22Rv1 (cell line): ENCODE results near the gene RAB9A.

Source experiments
- ZFX ChIP-seq: fragments of 450-650 bp; IDR thresholded peaks from 2 replicates; pipeline ENCODE4 v1.6.1; 2017; ENCODE audit warnings: antibody characterized with exemption, borderline replicate concordance
- TF ChIP-seq, protein P1 (sequence below): fragments of 450-650 bp; IDR thresholded peaks from 2 replicates; pipeline ENCODE4 v1.5.1; 2017; ENCODE audit warnings: mild to moderate bottlenecking

DNA sequence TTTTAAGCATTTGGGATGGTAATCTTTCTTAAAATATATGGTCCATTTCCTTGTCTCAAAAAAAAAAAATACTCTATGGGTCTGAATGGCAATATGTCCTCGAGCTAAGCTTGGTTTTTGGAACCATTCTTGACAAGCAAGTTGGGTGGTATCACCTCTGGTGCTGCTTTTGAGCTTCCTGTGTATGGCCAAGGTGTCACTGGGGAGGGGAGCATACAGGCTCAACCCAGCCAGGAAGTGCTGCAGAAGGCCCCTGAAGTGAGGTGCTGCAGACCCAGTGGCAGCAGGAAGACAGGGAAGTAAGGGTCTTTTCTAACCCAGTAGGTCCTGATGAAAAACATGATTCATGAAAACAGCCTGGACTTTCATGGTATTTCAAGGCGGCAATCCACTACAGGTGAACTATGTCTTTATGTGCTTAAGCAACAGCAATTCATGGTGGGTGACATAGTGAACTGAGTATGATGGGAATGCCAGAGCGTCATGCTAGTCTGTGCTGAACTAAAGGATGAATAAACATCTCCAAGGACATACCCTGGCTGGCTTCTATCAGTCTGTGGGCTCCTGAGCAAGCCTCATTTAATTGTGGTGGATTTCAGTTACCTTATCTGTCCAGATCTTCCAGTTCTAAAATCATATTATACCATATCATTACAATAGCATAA is 30.4 kb downstream of the RAB9A start:
- TF ChIP-seq, protein P1, sequence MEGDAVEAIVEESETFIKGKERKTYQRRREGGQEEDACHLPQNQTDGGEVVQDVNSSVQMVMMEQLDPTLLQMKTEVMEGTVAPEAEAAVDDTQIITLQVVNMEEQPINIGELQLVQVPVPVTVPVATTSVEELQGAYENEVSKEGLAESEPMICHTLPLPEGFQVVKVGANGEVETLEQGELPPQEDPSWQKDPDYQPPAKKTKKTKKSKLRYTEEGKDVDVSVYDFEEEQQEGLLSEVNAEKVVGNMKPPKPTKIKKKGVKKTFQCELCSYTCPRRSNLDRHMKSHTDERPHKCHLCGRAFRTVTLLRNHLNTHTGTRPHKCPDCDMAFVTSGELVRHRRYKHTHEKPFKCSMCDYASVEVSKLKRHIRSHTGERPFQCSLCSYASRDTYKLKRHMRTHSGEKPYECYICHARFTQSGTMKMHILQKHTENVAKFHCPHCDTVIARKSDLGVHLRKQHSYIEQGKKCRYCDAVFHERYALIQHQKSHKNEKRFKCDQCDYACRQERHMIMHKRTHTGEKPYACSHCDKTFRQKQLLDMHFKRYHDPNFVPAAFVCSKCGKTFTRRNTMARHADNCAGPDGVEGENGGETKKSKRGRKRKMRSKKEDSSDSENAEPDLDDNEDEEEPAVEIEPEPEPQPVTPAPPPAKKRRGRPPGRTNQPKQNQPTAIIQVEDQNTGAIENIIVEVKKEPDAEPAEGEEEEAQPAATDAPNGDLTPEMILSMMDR: no peak
- TF ChIP-seq ZFX: no peak
